Measurements from ENCODE around the gene FAM227B.
"Not testable (repeated sequence)": the region's sequence is repeated elsewhere in the genome, so short reads cannot be mapped to it uniquely, and the experiment has no call there.

FAM227B gene

GRCh38 chr15:49473031-49473430 is 147.6 kb downstream of the FAM227B start:
- H3K4me3 ChIP-seq (ENCODE audit: low read depth, low read length), result no peak overlapping the region
- H3K36me3 ChIP-seq, result no peaks in the 10 kb centered on the region
- no peak for DNase-seq
- no peaks in the 10 kb centered on the region for H3K9me3 ChIP-seq
- no peaks in the 10 kb centered on the region for H3K27me3 ChIP-seq
- H3K4me1 ChIP-seq, result no peaks in the 10 kb centered on the region; the same call in 1 of the 2 replicates
- TF ChIP-seq, protein P1, sequence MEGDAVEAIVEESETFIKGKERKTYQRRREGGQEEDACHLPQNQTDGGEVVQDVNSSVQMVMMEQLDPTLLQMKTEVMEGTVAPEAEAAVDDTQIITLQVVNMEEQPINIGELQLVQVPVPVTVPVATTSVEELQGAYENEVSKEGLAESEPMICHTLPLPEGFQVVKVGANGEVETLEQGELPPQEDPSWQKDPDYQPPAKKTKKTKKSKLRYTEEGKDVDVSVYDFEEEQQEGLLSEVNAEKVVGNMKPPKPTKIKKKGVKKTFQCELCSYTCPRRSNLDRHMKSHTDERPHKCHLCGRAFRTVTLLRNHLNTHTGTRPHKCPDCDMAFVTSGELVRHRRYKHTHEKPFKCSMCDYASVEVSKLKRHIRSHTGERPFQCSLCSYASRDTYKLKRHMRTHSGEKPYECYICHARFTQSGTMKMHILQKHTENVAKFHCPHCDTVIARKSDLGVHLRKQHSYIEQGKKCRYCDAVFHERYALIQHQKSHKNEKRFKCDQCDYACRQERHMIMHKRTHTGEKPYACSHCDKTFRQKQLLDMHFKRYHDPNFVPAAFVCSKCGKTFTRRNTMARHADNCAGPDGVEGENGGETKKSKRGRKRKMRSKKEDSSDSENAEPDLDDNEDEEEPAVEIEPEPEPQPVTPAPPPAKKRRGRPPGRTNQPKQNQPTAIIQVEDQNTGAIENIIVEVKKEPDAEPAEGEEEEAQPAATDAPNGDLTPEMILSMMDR (IDR thresholded peaks at IDR 0.05; ENCODE audit: low read depth, low read length), result no peak

DNA sequence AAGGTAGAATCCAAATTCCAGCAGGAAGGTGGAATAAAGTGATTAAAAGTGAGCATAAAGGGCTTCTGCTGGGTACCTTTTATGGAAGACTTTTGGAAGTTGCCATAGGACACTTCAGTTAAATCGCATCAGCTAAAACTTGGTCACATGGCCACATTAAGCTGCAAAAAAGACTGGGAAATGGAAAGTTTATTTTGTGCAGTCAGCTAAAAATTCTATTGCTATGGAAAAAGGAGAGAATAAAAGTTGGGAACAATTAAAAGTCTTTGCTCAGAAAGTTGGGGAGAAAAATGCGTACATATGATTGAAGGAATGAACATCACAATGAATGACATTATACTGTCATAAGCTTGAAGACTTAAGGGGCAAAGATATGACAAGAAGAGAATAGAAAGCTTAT is 148.3 kb downstream of the FAM227B start:
- Histone ChIP-seq H3K36me3 (no peaks in the 10 kb centered on the region), H3K4me3 (ENCODE audit: low read depth, low read length) (no peak overlapping the region), H3K27me3 (no peaks in the 10 kb centered on the region), H3K9me3 (no peaks in the 10 kb centered on the region), H3K4me1 (no peaks in the 10 kb centered on the region; the same call in 1 of the 2 replicates)
- no peak for DNase-seq
- TF ChIP-seq, protein P1 (IDR thresholded peaks at IDR 0.05; ENCODE audit: low read depth, low read length), result no peak

- DNase-seq, result no peak
- Histone ChIP-seq H3K9me3 (no peaks in the 10 kb centered on the region), H3K27me3 (no peaks in the 10 kb centered on the region; the same call in 1 of the 2 replicates), H3K4me1 (no peaks in the 10 kb centered on the region; the same call in 1 of the 2 replicates), H3K4me3 (ENCODE audit: low read depth, low read length) (no peak overlapping the region), H3K36me3 (no peaks in the 10 kb centered on the region)
- TF ChIP-seq, protein P1 (IDR thresholded peaks at IDR 0.05; ENCODE audit: low read depth, low read length), result no peak
Observed at GRCh38 chr15:49471733-49472132, 148.9 kb downstream of the FAM227B start.

GRCh38 chr15:49471248-49471647 is 149.4 kb downstream of the FAM227B start:
- H3K36me3 ChIP-seq; H3K9me3 ChIP-seq; H3K27me3 ChIP-seq; H3K4me1 ChIP-seq; H3K4me3 ChIP-seq (ENCODE audit: low read depth, low read length): not testable (repeated sequence)
- TF ChIP-seq, protein P1 (IDR thresholded peaks at IDR 0.05; ENCODE audit: low read depth, low read length), result peak; percentile 46
- peak; percentile 44 for DNase-seq

- H3K9me3 ChIP-seq, result no peaks in the 10 kb centered on the region
- TF ChIP-seq, protein P1 (IDR thresholded peaks at IDR 0.05; ENCODE audit: low read depth, low read length), result no peak
- no peaks in the 10 kb centered on the region; the same call in 1 of the 2 replicates for H3K4me1 ChIP-seq
- H3K4me3 ChIP-seq (ENCODE audit: low read depth, low read length), result no peak overlapping the region
- no peak for DNase-seq
- H3K27me3 ChIP-seq, result no peaks in the 10 kb centered on the region; the same call in 1 of the 2 replicates
- H3K36me3 ChIP-seq, result no peaks in the 10 kb centered on the region
Observed at GRCh38 chr15:49468481-49468839, 152.2 kb downstream of the FAM227B start.

DNA sequence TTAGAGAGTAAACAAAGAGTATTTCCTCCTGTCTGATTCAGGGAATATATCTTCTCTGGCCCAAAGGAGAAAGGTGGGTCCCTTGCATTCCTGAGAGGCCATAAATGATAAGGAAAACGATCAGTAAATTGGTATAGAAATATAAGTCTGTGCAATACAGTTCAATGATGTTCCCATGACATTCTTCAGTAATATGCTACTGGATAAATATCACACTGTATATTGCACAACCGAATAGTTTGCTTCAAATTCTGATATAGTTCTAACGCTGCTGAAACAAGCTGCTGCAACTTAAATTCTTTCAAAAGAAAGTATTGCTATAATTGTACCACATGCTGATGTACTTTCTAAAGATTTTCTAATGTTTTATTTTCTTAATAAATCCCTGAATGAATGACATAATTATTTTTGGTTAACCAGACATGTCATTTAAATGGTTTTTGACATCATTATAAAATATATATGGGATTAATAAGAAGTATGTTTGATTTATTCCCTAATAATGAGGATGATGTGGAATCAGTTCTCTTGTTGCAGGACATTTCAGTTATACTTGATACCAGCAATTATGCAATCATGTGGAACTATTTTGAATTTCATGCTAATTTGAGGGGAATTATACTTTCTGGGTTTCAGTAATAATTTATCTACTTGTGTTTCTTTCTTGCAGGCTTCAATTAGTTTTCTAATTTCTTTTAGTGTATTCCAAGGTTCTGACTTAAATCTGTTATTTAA is 152.7 kb downstream of the FAM227B start:
- Histone ChIP-seq H3K4me1 (no peaks in the 10 kb centered on the region; the same call in 1 of the 2 replicates), H3K4me3 (ENCODE audit: low read depth, low read length) (no peak overlapping the region), H3K27me3 (no peaks in the 10 kb centered on the region; the same call in 1 of the 2 replicates), H3K36me3 (no peaks in the 10 kb centered on the region), H3K9me3 (no peaks in the 10 kb centered on the region)
- TF ChIP-seq, protein P1 (IDR thresholded peaks at IDR 0.05; ENCODE audit: low read depth, low read length), result no peak
- no peak for DNase-seq
